Natural killer cell (primary cell): ENCODE data around the gene JADE3. TPM values are rescaled to one million over a fixed set of nuclear protein-coding genes. Genes with fewer than 3 reads are reported as not detected.

Source experiments
- ATAC-seq, 3 donors: fragments of 150-1000 bp in 2 of 3; fragments of 200-7000 bp in 1 of 3; cut with Tn5 transposase; 1 replicate in 1 of 3; 2 replicates in 2 of 3; pipeline ENCODE4 v1.10.0; 2021; ENCODE audit warnings: mild to moderate bottlenecking in 2 of 3, moderate library complexity in 2 of 3
- DNase-seq, 2 donors: peaks; one replicate each; pipeline versions ENCODE4 v3.0.0 to v3.0.0-alpha.2; 2013 to 2021; ENCODE audit warnings: mixed read lengths in 1 of 2
- H3K27ac ChIP-seq: one replicate; pipeline ENCODE4 v1.5.1; 2013; ENCODE audit warnings: mild to moderate bottlenecking, low read length
- H3K27me3 ChIP-seq: one replicate; pipeline ENCODE4 v1.6.1; 2013; ENCODE audit warnings: low read length; ENCODE audit not compliant: control insufficient read depth, insufficient read depth
- H3K36me3 ChIP-seq: one replicate; pipeline ENCODE4 v1.6.1; 2013; ENCODE audit warnings: low read length; ENCODE audit not compliant: control insufficient read depth, insufficient read depth
- H3K4me1 ChIP-seq: one replicate; pipeline ENCODE4 v1.6.1; 2013; ENCODE audit warnings: low read length; ENCODE audit not compliant: control insufficient read depth, insufficient read depth
- H3K4me3 ChIP-seq: one replicate; pipeline ENCODE4 v1.5.1; 2013; ENCODE audit warnings: low read length
- H3K9me3 ChIP-seq: one replicate; pipeline ENCODE4 v1.6.1; 2013; ENCODE audit warnings: low read length; ENCODE audit not compliant: control insufficient read depth, insufficient read depth
- H3K27ac Mint-ChIP-seq, 2 donors: one replicate each; pipeline ENCODE4 v1.8.0; 2022; ENCODE audit warnings: mild to moderate bottlenecking in 2 of 2, mixed read lengths in 2 of 2, moderate library complexity in 1 of 2
- H3K27me3 Mint-ChIP-seq, 2 donors: one replicate each; pipeline ENCODE4 v1.8.0; 2022; ENCODE audit warnings: low read depth in 2 of 2, mixed read lengths in 2 of 2
- H3K36me3 Mint-ChIP-seq: one replicate; pipeline ENCODE4 v1.8.0; 2022; ENCODE audit warnings: mixed read lengths
- H3K4me1 Mint-ChIP-seq, 2 donors: one replicate each; pipeline ENCODE4 v1.8.0; 2022; ENCODE audit warnings: mixed read lengths in 2 of 2
- H3K4me3 Mint-ChIP-seq: one replicate; pipeline ENCODE4 v1.8.0; 2022; ENCODE audit warnings: mild to moderate bottlenecking, moderate library complexity, mixed read lengths
- H3K9me3 Mint-ChIP-seq, 2 donors: one replicate each; pipeline ENCODE4 v1.8.0; 2022; ENCODE audit warnings: mixed read lengths in 2 of 2
- CTCF ChIP-seq: fragments of 200-600 bp; IDR thresholded peaks from one replicate; pipeline ENCODE4 v1.8.0; 2022; ENCODE audit warnings: antibody characterized with exemption
- WGBS: methylation state at CpG from one replicate; pipeline ENCODE4 v1.1.7; 2013; ENCODE audit warnings: missing lambda C conversion rate; ENCODE audit not compliant: insufficient coverage; 5-methylcytosine and 5-hydroxymethylcytosine counted together
- intact Hi-C: fragments of 100-400 bp; cut with micrococcal nuclease; formaldehyde crosslinking; loops from one replicate; pipeline ENCODE4 v1.14.2; 2022
- total RNA-seq, 4 donors: library from RNA; stranded (reverse); fragments of 120-200 nt in 1 of 4; gene quantifications; one replicate each; pipeline versions ENCODE4 v1.2.3 to v1.2.4, GENCODE V29; 2013 to 2022

Gene JADE3
- total RNA-seq, 3 donors from 2014 or later (not counting 1 experiment from before 2014, with no cell fraction given) = 0.16 to 0.54 (median 0.43) TPM

- Mint-ChIP-seq H3K36me3 (no peaks in the 10 kb centered on the region), H3K4me3 (no peak overlapping the region), H3K27me3 (peaks cover 21 to 42% of the 10 kb centered on the region in 2 donors), H3K4me1 (peaks cover 7% of the 10 kb centered on the region in 2 donors), H3K27ac (no peak overlapping the region), H3K9me3 (no peaks in the 10 kb centered on the region)
- no CpG with 5 or more reads among the region's 2 CpGs for WGBS
- DNase-seq = no peak
- Histone ChIP-seq H3K9me3 (no peaks in the 10 kb centered on the region), H3K27ac (no peak overlapping the region), H3K27me3 (peaks cover 8% of the 10 kb centered on the region), H3K4me3 (no peak overlapping the region), H3K4me1 (peaks cover 9% of the 10 kb centered on the region), H3K36me3 (no peaks in the 10 kb centered on the region)
- intact Hi-C loops = loop anchor here (10.0 kb wide), 1 partner anchor 69 kb away; no protein-coding TSS in a partner anchor
- ATAC-seq = no peak
- TF ChIP-seq CTCF = no peak
These were observed 4.1 kb downstream of the JADE3 start for GRCh38 chrX:46916273-46916672.

DNA sequence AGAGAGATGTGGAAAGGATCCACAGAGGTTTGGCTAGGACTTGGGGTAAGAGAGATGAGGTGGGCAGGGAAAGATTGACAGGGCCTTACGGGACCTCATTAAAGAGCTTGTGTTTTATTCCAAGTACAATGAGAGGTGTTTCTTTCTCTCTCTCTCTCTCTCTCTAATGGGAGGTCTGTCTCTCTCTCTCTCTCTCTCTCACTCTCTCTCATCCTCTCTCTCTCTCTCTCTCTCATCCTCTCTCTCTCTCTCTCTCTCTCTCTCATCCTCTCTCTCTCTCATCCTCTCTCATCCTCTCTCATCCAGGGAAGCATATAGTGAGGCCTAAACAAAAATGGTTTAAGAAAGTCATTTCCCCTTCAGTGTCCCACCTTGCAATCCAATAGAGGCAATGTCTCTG is 5.4 kb downstream of the JADE3 start:
- Histone ChIP-seq H3K36me3 (no peaks in the 10 kb centered on the region), H3K27me3 (peaks cover 8% of the 10 kb centered on the region), H3K27ac (no peak overlapping the region), H3K4me3 (no peak overlapping the region), H3K9me3 (no peaks in the 10 kb centered on the region), H3K4me1 (peaks cover 9% of the 10 kb centered on the region)
- DNase-seq = no peak
- intact Hi-C loops = loop anchor here (10.0 kb wide), 1 partner anchor 67 kb away; no protein-coding TSS in a partner anchor
- ATAC-seq = no peak
- H3K36me3 Mint-ChIP-seq = no peaks in the 10 kb centered on the region
- H3K4me1 Mint-ChIP-seq = peaks cover 7% of the 10 kb centered on the region in 2 donors
- no peak for TF ChIP-seq CTCF
- H3K4me3 Mint-ChIP-seq = no peak overlapping the region
- no peak overlapping the region for H3K27ac Mint-ChIP-seq
- WGBS = no CpG with 5 or more reads among the region's 1 CpG
- H3K9me3 Mint-ChIP-seq = no peaks in the 10 kb centered on the region
- H3K27me3 Mint-ChIP-seq = peaks cover 24 to 55% of the 10 kb centered on the region in 2 donors

GRCh38 chrX:46918434-46918833 is 6.2 kb downstream of the JADE3 start:
- no peak for DNase-seq
- WGBS = 78% methylated on average over 1 of the region's 1 CpG
- Histone ChIP-seq H3K4me1 (peaks cover 7% of the 10 kb centered on the region), H3K27ac (no peak overlapping the region), H3K9me3 (no peaks in the 10 kb centered on the region), H3K27me3 (peaks cover 7% of the 10 kb centered on the region), H3K36me3 (no peaks in the 10 kb centered on the region), H3K4me3 (no peak overlapping the region)
- H3K4me3 Mint-ChIP-seq = no peak overlapping the region
- H3K27me3 Mint-ChIP-seq = peaks cover 23 to 60% of the 10 kb centered on the region in 2 donors
- no peak overlapping the region for H3K27ac Mint-ChIP-seq
- peaks cover 5 to 6% of the 10 kb centered on the region in 2 donors for H3K4me1 Mint-ChIP-seq
- intact Hi-C loops = loop anchor here (10.0 kb wide), 1 partner anchor 66 kb away; no protein-coding TSS in a partner anchor
- no peaks in the 10 kb centered on the region for H3K9me3 Mint-ChIP-seq
- no peaks in the 10 kb centered on the region for H3K36me3 Mint-ChIP-seq
- ATAC-seq = no peak
- TF ChIP-seq CTCF = no peak

DNA sequence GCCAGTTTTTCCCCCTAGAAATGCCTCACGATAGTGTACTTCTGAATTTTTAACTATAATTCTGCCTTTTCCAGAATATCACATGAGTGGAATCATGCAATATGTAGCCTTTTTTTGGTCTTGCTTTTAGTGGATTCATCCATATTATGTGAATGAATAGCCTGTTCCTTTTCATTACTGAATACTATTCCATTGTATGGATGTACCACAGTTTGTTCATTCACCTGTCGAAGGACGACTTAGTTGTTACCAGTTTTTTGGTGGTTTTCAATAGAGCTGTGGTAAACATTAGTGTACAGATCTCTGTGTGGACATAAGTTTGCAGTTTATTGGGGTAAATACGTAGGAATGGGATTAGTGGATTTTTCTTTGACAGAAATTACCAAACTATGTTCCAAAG is 8.0 kb downstream of the JADE3 start:
- Mint-ChIP-seq H3K36me3 (no peaks in the 10 kb centered on the region), H3K9me3 (no peaks in the 10 kb centered on the region), H3K4me1 (no peaks in the 10 kb centered on the region), H3K27me3 (peaks cover 8 to 55% of the 10 kb centered on the region in 2 donors), H3K4me3 (no peak overlapping the region), H3K27ac (no peak overlapping the region)
- Histone ChIP-seq H3K4me1 (no peaks in the 10 kb centered on the region), H3K4me3 (no peak overlapping the region), H3K36me3 (no peaks in the 10 kb centered on the region), H3K9me3 (no peaks in the 10 kb centered on the region), H3K27me3 (no peaks in the 10 kb centered on the region), H3K27ac (no peak overlapping the region)
- 83% methylated on average over 1 of the region's 4 CpGs for WGBS
- no peak for TF ChIP-seq CTCF
- DNase-seq = no peak
- ATAC-seq = no peak
- intact Hi-C loops = no loop called here
